ENCODE data around the gene BARX2.
A peak's percentile ranks its signal among the peaks of the same experiment; 100 is the strongest.

The BARX2 gene

GRCh38 chr11:129352676-129353075 lies 23.0 kb upstream of the BARX2 start:
- TF ChIP-seq TAF1 (IDR thresholded peaks at IDR 0.05; ENCODE audit: low read depth, low read length), result no peak
- TF ChIP-seq POLR2AphosphoS5 (IDR thresholded peaks at IDR 0.05; ENCODE audit: low read depth, low read length), result no peak
- no peak for TF ChIP-seq POLR2A (IDR thresholded peaks at IDR 0.05; ENCODE audit: low read depth, low read length)
- no peak for TF ChIP-seq POU2F2 (IDR thresholded peaks at IDR 0.05; ENCODE audit: low read depth, low read length)
- TF ChIP-seq SPI1 (IDR thresholded peaks at IDR 0.05; ENCODE audit: low read depth, low read length), result no peak
- no peak for TF ChIP-seq PAX5 (IDR thresholded peaks at IDR 0.05; ENCODE audit: insufficient read depth, low read length, severe bottlenecking)
- FAIRE-seq (no peak), DNase-seq (ENCODE audit: insufficient read length, low spot score) (no peak)

GRCh38 chr11:129354691-129355090 lies 21.0 kb upstream of the BARX2 start:
- FAIRE-seq (no peak), DNase-seq (ENCODE audit: insufficient read length, low spot score) (no peak)
- no peak for TF ChIP-seq POLR2AphosphoS5 (IDR thresholded peaks at IDR 0.05; ENCODE audit: low read depth, low read length)
- no peak for TF ChIP-seq SPI1 (IDR thresholded peaks at IDR 0.05; ENCODE audit: low read depth, low read length)
- no peak for TF ChIP-seq POU2F2 (IDR thresholded peaks at IDR 0.05; ENCODE audit: low read depth, low read length)
- TF ChIP-seq PAX5 (IDR thresholded peaks at IDR 0.05; ENCODE audit: insufficient read depth, low read length, severe bottlenecking), result no peak
- no peak for TF ChIP-seq TAF1 (IDR thresholded peaks at IDR 0.05; ENCODE audit: low read depth, low read length)
- TF ChIP-seq POLR2A (IDR thresholded peaks at IDR 0.05; ENCODE audit: low read depth, low read length), result no peak

- FAIRE-seq (no peak), DNase-seq (ENCODE audit: insufficient read length, low spot score) (no peak)
- TF ChIP-seq PAX5 (IDR thresholded peaks at IDR 0.05; ENCODE audit: insufficient read depth, low read length, severe bottlenecking), result no peak
- no peak for TF ChIP-seq TAF1 (IDR thresholded peaks at IDR 0.05; ENCODE audit: low read depth, low read length)
- no peak for TF ChIP-seq POLR2A (IDR thresholded peaks at IDR 0.05; ENCODE audit: low read depth, low read length)
- TF ChIP-seq POLR2AphosphoS5 (IDR thresholded peaks at IDR 0.05; ENCODE audit: low read depth, low read length), result no peak
- TF ChIP-seq SPI1 (IDR thresholded peaks at IDR 0.05; ENCODE audit: low read depth, low read length), result no peak
- TF ChIP-seq POU2F2 (IDR thresholded peaks at IDR 0.05; ENCODE audit: low read depth, low read length), result no peak
Measured at GRCh38 chr11:129359748-129360147, 15.9 kb upstream of the BARX2 start.

DNA sequence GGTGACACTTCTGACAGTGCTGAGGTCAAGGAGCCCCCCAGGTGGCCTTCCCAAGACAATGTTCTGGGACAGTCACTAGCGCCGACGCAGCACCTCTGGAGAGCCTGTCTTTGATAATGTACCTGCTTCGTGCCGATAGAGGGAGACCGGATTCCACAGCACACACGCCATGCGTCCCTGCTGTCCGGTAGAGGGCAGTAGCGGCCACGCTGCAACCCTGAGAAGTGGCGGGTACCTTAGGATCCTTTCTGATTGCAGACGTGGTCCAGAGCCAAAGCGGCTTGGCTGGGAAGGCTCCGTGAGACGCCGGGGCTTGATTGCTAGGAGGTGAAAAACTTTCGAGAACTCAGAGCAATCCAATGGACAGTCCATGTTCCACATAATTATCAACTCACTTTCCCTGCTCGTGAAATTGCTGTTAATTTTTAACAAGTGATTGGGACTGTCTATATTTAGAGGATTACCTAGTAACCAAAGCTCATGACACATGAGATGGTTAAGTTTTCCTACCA lies 11.4 kb upstream of the BARX2 start:
- peak; percentile 98 for FAIRE-seq
- peak; percentile 56; the same call in 1 of the 2 replicates for TF ChIP-seq POU2F2 (IDR thresholded peaks at IDR 0.05; ENCODE audit: low read depth, low read length)
- TF ChIP-seq POLR2AphosphoS5 (IDR thresholded peaks at IDR 0.05; ENCODE audit: low read depth, low read length), result no peak
- DNase-seq (ENCODE audit: insufficient read length, low spot score), result no peak

- FAIRE-seq (no peak), DNase-seq (ENCODE audit: insufficient read length, low spot score) (no peak)
- TF ChIP-seq PAX5 (IDR thresholded peaks at IDR 0.05; ENCODE audit: insufficient read depth, low read length, severe bottlenecking) (no peak), POU2F2 (IDR thresholded peaks at IDR 0.05; ENCODE audit: low read depth, low read length) (no peak), SPI1 (IDR thresholded peaks at IDR 0.05; ENCODE audit: low read depth, low read length) (no peak)
Measured at GRCh38 chr11:129365816-129366215, 9.8 kb upstream of the BARX2 start.

DNA sequence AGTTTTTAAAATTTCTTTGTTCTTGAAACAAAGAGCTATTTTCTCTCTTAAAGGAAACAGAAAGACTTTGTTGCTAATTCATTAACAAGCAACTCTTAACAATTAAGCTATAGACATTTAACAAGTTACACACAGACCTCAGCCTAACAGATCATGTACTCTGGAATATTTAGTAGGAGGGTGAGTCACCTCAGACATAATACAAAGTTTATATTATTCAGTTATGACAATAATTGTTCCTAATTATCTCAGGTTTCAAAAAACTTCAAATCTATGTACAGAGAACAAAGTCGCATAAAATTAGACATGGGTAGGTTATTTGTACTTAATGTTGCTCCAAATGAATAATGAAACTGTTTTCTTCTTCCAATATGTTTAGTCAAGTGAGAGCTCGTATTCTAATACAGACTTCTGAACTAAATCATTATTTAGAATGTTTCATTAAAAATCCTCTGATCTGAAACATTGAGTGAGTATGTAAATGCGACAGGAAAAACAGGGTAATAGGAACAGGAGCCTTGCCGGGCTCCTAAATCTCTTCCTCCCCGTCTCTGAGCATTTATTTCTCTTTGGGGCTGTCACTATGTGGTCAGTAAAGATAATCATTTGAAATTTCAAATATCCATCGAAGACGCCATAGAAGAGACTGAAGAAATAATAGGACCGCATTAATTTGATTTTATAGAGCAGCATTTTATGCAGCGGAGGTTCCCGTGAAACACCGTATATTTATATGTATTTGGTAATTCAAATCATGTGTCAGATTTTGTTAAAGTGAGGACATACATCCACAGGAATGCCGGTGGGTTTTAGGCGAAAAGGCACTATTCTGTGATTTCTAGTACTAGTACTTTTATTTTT lies 8.7 kb upstream of the BARX2 start:
- no peak for DNase-seq (ENCODE audit: insufficient read length, low spot score)
- FAIRE-seq, result no peak
- no peak for TF ChIP-seq SPI1 (IDR thresholded peaks at IDR 0.05; ENCODE audit: low read depth, low read length)
- TF ChIP-seq TAF1 (IDR thresholded peaks at IDR 0.05; ENCODE audit: low read depth, low read length), result no peak
- no peak for TF ChIP-seq POU2F2 (IDR thresholded peaks at IDR 0.05; ENCODE audit: low read depth, low read length)
- TF ChIP-seq POLR2AphosphoS5 (IDR thresholded peaks at IDR 0.05; ENCODE audit: low read depth, low read length), result no peak
- TF ChIP-seq PAX5 (IDR thresholded peaks at IDR 0.05; ENCODE audit: insufficient read depth, low read length, severe bottlenecking), result no peak
- no peak for TF ChIP-seq POLR2A (IDR thresholded peaks at IDR 0.05; ENCODE audit: low read depth, low read length)

GRCh38 chr11:129368889-129369672 lies 6.6 kb upstream of the BARX2 start:
- TF ChIP-seq POU2F2 (IDR thresholded peaks at IDR 0.05; ENCODE audit: low read depth, low read length) (no peak), PAX5 (IDR thresholded peaks at IDR 0.05; ENCODE audit: insufficient read depth, low read length, severe bottlenecking) (no peak), POLR2AphosphoS5 (IDR thresholded peaks at IDR 0.05; ENCODE audit: low read depth, low read length) (no peak), SPI1 (IDR thresholded peaks at IDR 0.05; ENCODE audit: low read depth, low read length) (no peak), POLR2A (IDR thresholded peaks at IDR 0.05; ENCODE audit: low read depth, low read length) (no peak), TAF1 (IDR thresholded peaks at IDR 0.05; ENCODE audit: low read depth, low read length) (no peak)
- DNase-seq (ENCODE audit: insufficient read length, low spot score) (no peak), FAIRE-seq (no peak)

DNA sequence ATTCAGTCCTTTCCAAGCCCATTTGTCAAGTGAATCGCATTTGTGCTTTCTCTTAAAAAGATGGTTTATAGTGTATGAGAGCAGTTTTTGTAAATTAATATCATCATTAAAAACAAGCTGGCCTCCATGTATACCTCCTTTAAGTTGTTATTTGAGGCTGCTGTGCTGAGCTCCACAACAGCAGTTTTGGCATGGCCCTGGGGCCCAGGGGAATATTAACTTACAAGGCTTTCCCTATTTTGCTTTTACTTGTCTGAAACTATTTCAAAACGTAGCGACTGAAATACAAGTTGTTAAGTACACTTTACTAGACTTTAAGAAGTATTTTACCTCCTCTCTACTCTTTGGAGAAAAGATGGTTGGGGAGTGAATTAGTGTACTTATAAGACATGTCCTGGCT lies 4.9 kb upstream of the BARX2 start:
- DNase-seq (ENCODE audit: insufficient read length, low spot score), result no peak
- no peak for TF ChIP-seq POLR2AphosphoS5 (IDR thresholded peaks at IDR 0.05; ENCODE audit: low read depth, low read length)
- TF ChIP-seq TAF1 (IDR thresholded peaks at IDR 0.05; ENCODE audit: low read depth, low read length), result no peak
- no peak for TF ChIP-seq PAX5 (IDR thresholded peaks at IDR 0.05; ENCODE audit: insufficient read depth, low read length, severe bottlenecking)
- no peak for TF ChIP-seq POU2F2 (IDR thresholded peaks at IDR 0.05; ENCODE audit: low read depth, low read length)
- no peak for TF ChIP-seq POLR2A (IDR thresholded peaks at IDR 0.05; ENCODE audit: low read depth, low read length)
- no peak for TF ChIP-seq SPI1 (IDR thresholded peaks at IDR 0.05; ENCODE audit: low read depth, low read length)
- no peak for FAIRE-seq

All from GM12891 (cell line).